ENCODE data around the gene ABCC8. TPM values are rescaled to one million over a fixed set of nuclear protein-coding genes. Genes with fewer than 3 reads are reported as not detected.

The ABCC8 gene
- total RNA-seq, 5 donors from 2014 or later (not counting 1 experiment from before 2014, with no cell fraction given): not detected

GRCh38 chr11:17471501-17471900, 5.1 kb downstream of the ABCC8 start:
- POLR2A ChIA-PET: no interaction called here

GRCh38 chr11:17469998-17470397, 6.6 kb downstream of the ABCC8 start:
- H3K36me3 ChIP-seq (ENCODE audit: control insufficient read depth in 2 of 2, extremely low read depth in 1 of 2, insufficient read depth in 1 of 2, low read length in 1 of 2): no peaks in the 10 kb centered on the region
- Mint-ChIP-seq H3K36me3 (no peaks in the 10 kb centered on the region), H3K27ac (no peak overlapping the region), H3K27me3 (peaks cover 29 to 40% of the 10 kb centered on the region in 2 donors), H3K4me1 (no peaks in the 10 kb centered on the region), H3K4me3 (no peak overlapping the region), H3K9me3 (no peaks in the 10 kb centered on the region)
- DNase-seq (no peak), ATAC-seq (replicated peaks in 1 of 4) (no peak)
- no peaks in the 10 kb centered on the region for H3K9me3 ChIP-seq
- 94% methylated on average over 5 of the region's 6 CpGs for WGBS (ENCODE audit: insufficient coverage)
- H3K27me3 ChIP-seq (replicated peaks in 1 of 2; ENCODE audit: control insufficient read depth in 2 of 2, extremely low read depth in 1 of 2, insufficient read depth in 2 of 2, low read length in 1 of 2): peaks cover 3 to 33% of the 10 kb centered on the region in 2 experiments
- H3K4me3 ChIP-seq (ENCODE audit: control insufficient read depth in 1 of 2, extremely low read depth in 1 of 2, low read length in 1 of 2): no peak overlapping the region
- no peaks in the 10 kb centered on the region for H3K4me1 ChIP-seq (ENCODE audit: control insufficient read depth in 1 of 2, extremely low read depth in 1 of 2, insufficient read depth in 2 of 2, low read length in 2 of 2)
- H3K27ac ChIP-seq (ENCODE audit: low read length): no peak overlapping the region
- ChIA-PET CTCF (no interaction called here), POLR2A (no interaction called here)

More at GRCh38 chr11:17471501-17471900, 5.1 kb downstream of the ABCC8 start:
- no peak overlapping the region for H3K27ac Mint-ChIP-seq
- Histone ChIP-seq H3K27ac (ENCODE audit: low read length) (no peak overlapping the region), H3K4me1 (ENCODE audit: control insufficient read depth in 1 of 2, extremely low read depth in 1 of 2, insufficient read depth in 2 of 2, low read length in 2 of 2) (no peaks in the 10 kb centered on the region), H3K36me3 (ENCODE audit: control insufficient read depth in 2 of 2, extremely low read depth in 1 of 2, insufficient read depth in 1 of 2, low read length in 1 of 2) (no peaks in the 10 kb centered on the region), H3K9me3 (no peaks in the 10 kb centered on the region), H3K27me3 (replicated peaks in 1 of 2; ENCODE audit: control insufficient read depth in 2 of 2, extremely low read depth in 1 of 2, insufficient read depth in 2 of 2, low read length in 1 of 2) (peaks cover 3 to 44% of the 10 kb centered on the region in 2 experiments), H3K4me3 (ENCODE audit: control insufficient read depth in 1 of 2, extremely low read depth in 1 of 2, low read length in 1 of 2) (no peak overlapping the region)
- CTCF ChIA-PET: no interaction called here
- DNase-seq (no peak), ATAC-seq (replicated peaks in 1 of 4) (no peak)
- no peak overlapping the region for H3K4me3 Mint-ChIP-seq
- H3K4me1 Mint-ChIP-seq: peaks cover 2 to 10% (median 3%) of the 10 kb centered on the region in 3 donors
- H3K27me3 Mint-ChIP-seq: peaks cover 34 to 48% of the 10 kb centered on the region in 2 donors
- H3K36me3 Mint-ChIP-seq: no peaks in the 10 kb centered on the region
- 70% methylated on average over 1 of the region's 3 CpGs for WGBS (ENCODE audit: insufficient coverage)
- H3K9me3 Mint-ChIP-seq: no peaks in the 10 kb centered on the region

GRCh38 chr11:17468122-17468521, 8.5 kb downstream of the ABCC8 start:
- Histone ChIP-seq H3K27me3 (replicated peaks in 1 of 2; ENCODE audit: control insufficient read depth in 2 of 2, extremely low read depth in 1 of 2, insufficient read depth in 2 of 2, low read length in 1 of 2) (peaks cover 0 to 23% of the 10 kb centered on the region in 2 experiments), H3K36me3 (ENCODE audit: control insufficient read depth in 2 of 2, extremely low read depth in 1 of 2, insufficient read depth in 1 of 2, low read length in 1 of 2) (no peaks in the 10 kb centered on the region), H3K27ac (ENCODE audit: low read length) (no peak overlapping the region), H3K4me3 (ENCODE audit: control insufficient read depth in 1 of 2, extremely low read depth in 1 of 2, low read length in 1 of 2) (no peak overlapping the region), H3K9me3 (no peaks in the 10 kb centered on the region), H3K4me1 (ENCODE audit: control insufficient read depth in 1 of 2, extremely low read depth in 1 of 2, insufficient read depth in 2 of 2, low read length in 2 of 2) (no peaks in the 10 kb centered on the region)
- Mint-ChIP-seq H3K36me3 (no peaks in the 10 kb centered on the region), H3K27me3 (peaks cover 13 to 26% of the 10 kb centered on the region in 2 donors), H3K9me3 (no peaks in the 10 kb centered on the region), H3K4me3 (no peak overlapping the region), H3K27ac (no peak overlapping the region), H3K4me1 (no peaks in the 10 kb centered on the region)
- 86% methylated on average over 4 of the region's 4 CpGs for WGBS (ENCODE audit: insufficient coverage)
- POLR2A ChIA-PET: no interaction called here
- ATAC-seq (replicated peaks in 1 of 4) (no peak), DNase-seq (no peak)
- CTCF ChIA-PET: no interaction called here

GRCh38 chr11:17463546-17464174, 13.0 kb downstream of the ABCC8 start:
- Mint-ChIP-seq H3K4me1 (no peaks in the 10 kb centered on the region), H3K4me3 (no peak overlapping the region), H3K9me3 (no peaks in the 10 kb centered on the region), H3K36me3 (no peaks in the 10 kb centered on the region), H3K27me3 (peaks cover 10 to 14% of the 10 kb centered on the region in 2 donors), H3K27ac (no peak overlapping the region)
- CTCF ChIA-PET: no interaction called here
- no peaks in the 10 kb centered on the region for H3K9me3 ChIP-seq
- H3K27me3 ChIP-seq (replicated peaks in 1 of 2; ENCODE audit: control insufficient read depth in 2 of 2, extremely low read depth in 1 of 2, insufficient read depth in 2 of 2, low read length in 1 of 2): peaks cover 0 to 18% of the 10 kb centered on the region in 2 experiments
- H3K4me3 ChIP-seq (ENCODE audit: control insufficient read depth in 1 of 2, extremely low read depth in 1 of 2, low read length in 1 of 2): no peak overlapping the region
- no peaks in the 10 kb centered on the region for H3K36me3 ChIP-seq (ENCODE audit: control insufficient read depth in 2 of 2, extremely low read depth in 1 of 2, insufficient read depth in 1 of 2, low read length in 1 of 2)
- ATAC-seq (replicated peaks in 1 of 4) (no peak), DNase-seq (no peak)
- POLR2A ChIA-PET: no interaction called here
- H3K4me1 ChIP-seq (ENCODE audit: control insufficient read depth in 1 of 2, extremely low read depth in 1 of 2, insufficient read depth in 2 of 2, low read length in 2 of 2): no peaks in the 10 kb centered on the region
- WGBS (ENCODE audit: insufficient coverage): 75% methylated on average over 4 of the region's 11 CpGs
- H3K27ac ChIP-seq (ENCODE audit: low read length): no peak overlapping the region

GRCh38 chr11:17462940-17463339, 13.7 kb downstream of the ABCC8 start:
- Histone ChIP-seq H3K27me3 (replicated peaks in 1 of 2; ENCODE audit: control insufficient read depth in 2 of 2, extremely low read depth in 1 of 2, insufficient read depth in 2 of 2, low read length in 1 of 2) (peaks cover 0 to 18% of the 10 kb centered on the region in 2 experiments), H3K36me3 (ENCODE audit: control insufficient read depth in 2 of 2, extremely low read depth in 1 of 2, insufficient read depth in 1 of 2, low read length in 1 of 2) (no peaks in the 10 kb centered on the region), H3K27ac (ENCODE audit: low read length) (no peak overlapping the region), H3K4me3 (ENCODE audit: control insufficient read depth in 1 of 2, extremely low read depth in 1 of 2, low read length in 1 of 2) (no peak overlapping the region), H3K4me1 (ENCODE audit: control insufficient read depth in 1 of 2, extremely low read depth in 1 of 2, insufficient read depth in 2 of 2, low read length in 2 of 2) (no peaks in the 10 kb centered on the region), H3K9me3 (no peaks in the 10 kb centered on the region)
- POLR2A ChIA-PET: no interaction called here
- Mint-ChIP-seq H3K4me1 (no peaks in the 10 kb centered on the region), H3K36me3 (no peaks in the 10 kb centered on the region), H3K9me3 (no peaks in the 10 kb centered on the region), H3K4me3 (no peak overlapping the region), H3K27me3 (peaks cover 10 to 14% of the 10 kb centered on the region in 2 donors), H3K27ac (no peak overlapping the region)
- no peak for DNase-seq
- WGBS (ENCODE audit: insufficient coverage): 79% methylated on average over 8 of the region's 13 CpGs
- no peak for ATAC-seq (replicated peaks in 1 of 4)
- CTCF ChIA-PET: no interaction called here

- Mint-ChIP-seq H3K9me3 (no peaks in the 10 kb centered on the region), H3K36me3 (no peaks in the 10 kb centered on the region), H3K27ac (no peak overlapping the region), H3K27me3 (peaks cover 10 to 16% of the 10 kb centered on the region in 2 donors), H3K4me1 (no peaks in the 10 kb centered on the region), H3K4me3 (no peak overlapping the region)
- WGBS (ENCODE audit: insufficient coverage): 87% methylated on average over 12 of the region's 12 CpGs
- Histone ChIP-seq H3K4me3 (ENCODE audit: control insufficient read depth in 1 of 2, extremely low read depth in 1 of 2, low read length in 1 of 2) (no peak overlapping the region), H3K9me3 (no peaks in the 10 kb centered on the region), H3K36me3 (ENCODE audit: control insufficient read depth in 2 of 2, extremely low read depth in 1 of 2, insufficient read depth in 1 of 2, low read length in 1 of 2) (no peaks in the 10 kb centered on the region), H3K4me1 (ENCODE audit: control insufficient read depth in 1 of 2, extremely low read depth in 1 of 2, insufficient read depth in 2 of 2, low read length in 2 of 2) (no peaks in the 10 kb centered on the region), H3K27ac (ENCODE audit: low read length) (no peak overlapping the region), H3K27me3 (replicated peaks in 1 of 2; ENCODE audit: control insufficient read depth in 2 of 2, extremely low read depth in 1 of 2, insufficient read depth in 2 of 2, low read length in 1 of 2) (peaks cover 0 to 18% of the 10 kb centered on the region in 2 experiments)
- POLR2A ChIA-PET: no interaction called here
- DNase-seq (no peak), ATAC-seq (replicated peaks in 1 of 4) (no peak)
- CTCF ChIA-PET: interaction anchor here in 1 of 2 donors (0.6 kb wide), 1 partner anchor 27 kb away, joined by 7 read pairs; no protein-coding TSS in a partner anchor
These were observed 16.2 kb downstream of the ABCC8 start for GRCh38 chr11:17460406-17460805.

Data from T-cell (primary cell).